Right lobe of liver (tissue), 6 donors: ENCODE data around the gene HIBCH. TPM values are rescaled to one million over a fixed set of nuclear protein-coding genes. Genes with fewer than 3 reads are reported as not detected.

Experiments
- ATAC-seq, 4 donors: fragments of 200-7000 bp; cut with Tn5 transposase; one replicate each; pipeline ENCODE4 v1.9.1; 2020; ENCODE audit warnings: mild to moderate bottlenecking in 4 of 4, moderate library complexity in 4 of 4
- DNase-seq, 3 donors: peaks; one replicate each; pipeline ENCODE4 v3.0.0-alpha.2; 2020
- H3K27ac ChIP-seq, 3 donors: fragments of 200-600 bp; one replicate each; pipeline ENCODE4 v1.8.0; 2022
- H3K27me3 ChIP-seq, 2 donors: fragments of 200-600 bp; one replicate each; pipeline ENCODE4 v1.8.0; 2022
- H3K36me3 ChIP-seq, 4 donors: fragments of 200-600 bp; sonication (generic) in 1 of 4; one replicate each; pipeline versions ENCODE4 v1.5.1 to v1.8.0; 2017 to 2022; ENCODE audit warnings: control low read depth in 1 of 4
- H3K4me1 ChIP-seq, 4 donors: fragments of 200-600 bp; sonication (generic) in 1 of 4; one replicate each; pipeline versions ENCODE4 v1.5.1 to v1.8.0; 2017 to 2022; ENCODE audit warnings: control low read depth in 1 of 4
- H3K4me3 ChIP-seq, 3 donors: fragments of 200-600 bp; one replicate each; pipeline ENCODE4 v1.8.0; 2022
- H3K9me3 ChIP-seq, 4 donors: fragments of 200-600 bp; sonication (generic) in 1 of 4; one replicate each; pipeline versions ENCODE4 v1.5.1 to v1.8.0; 2017 to 2022; ENCODE audit warnings: control low read depth in 1 of 4
- POLR2A ChIP-seq: fragments of 450-650 bp; IDR thresholded peaks from one replicate; pipeline ENCODE4 v1.6.1; 2017; ENCODE audit warnings: antibody characterized with exemption, mild to moderate bottlenecking
- WGBS: methylation state at CpG from one replicate; pipeline ENCODE4 v1.1.6; 2018; ENCODE audit warnings: low coverage, low lambda C conversion rate; ENCODE audit not compliant: insufficient coverage; ENCODE audit errors: missing lambda C conversion rate; 5-methylcytosine and 5-hydroxymethylcytosine counted together
- intact Hi-C, 2 donors: fragments of 100-400 bp; cut with DNase I; formaldehyde crosslinking; loops; one replicate each; pipeline versions ENCODE4 v1.11.2 to v1.14.1; 2022
- total RNA-seq, 6 experiments: library from RNA; depleted of rRNA in 2 of 6; stranded (reverse); fragments of >200 nt in 2 of 6; fragmentation: NEBNext Ultra II Directional in 3 of 6; extraction: Animal tissue kit (Norgen Biotek cat#: 25700) in 3 of 6; gene quantifications; one replicate each; pipeline versions ENCODE4 v1.1.0 to v1.2.4, GENCODE V29; 2016 to 2023
- TF ChIP-seq, protein P1 (sequence below), 4 donors: fragments of 200-600 bp in 3 of 4; fragments of 450-650 bp in 1 of 4; IDR thresholded peaks; one replicate each; pipeline versions ENCODE4 v1.5.1 to v1.8.0; 2016 to 2022; ENCODE audit warnings: antibody characterized with exemption in 4 of 4, mild to moderate bottlenecking in 2 of 4
- donor health status: DM: no; HTN: yes; CAD: no.
- donor health status: DM: no; HTN: no; CAD: no.
- donor health status: DM: no; HTN: no; CAD: no.
- donor health status: DM: no; HTN: yes; CAD: no.
- donor health status: DM: no; HTN: yes; CAD: no.

HIBCH gene
- total RNA-seq, 6 experiments from 2014 or later: 20.1 to 93.6 (median 53.6) TPM

- WGBS: 91% methylated on average over 4 of the region's 4 CpGs
- Histone ChIP-seq H3K4me1 (no peaks in the 10 kb centered on the region), H3K27me3 (no peaks in the 10 kb centered on the region), H3K27ac (no peak overlapping the region), H3K4me3 (no peak overlapping the region), H3K9me3 (peaks cover 0 to 4% (median 0%) of the 10 kb centered on the region in 4 donors), H3K36me3 (peaks cover 0 to 2% (median 0%) of the 10 kb centered on the region in 4 donors)
- TF ChIP-seq, protein P1, sequence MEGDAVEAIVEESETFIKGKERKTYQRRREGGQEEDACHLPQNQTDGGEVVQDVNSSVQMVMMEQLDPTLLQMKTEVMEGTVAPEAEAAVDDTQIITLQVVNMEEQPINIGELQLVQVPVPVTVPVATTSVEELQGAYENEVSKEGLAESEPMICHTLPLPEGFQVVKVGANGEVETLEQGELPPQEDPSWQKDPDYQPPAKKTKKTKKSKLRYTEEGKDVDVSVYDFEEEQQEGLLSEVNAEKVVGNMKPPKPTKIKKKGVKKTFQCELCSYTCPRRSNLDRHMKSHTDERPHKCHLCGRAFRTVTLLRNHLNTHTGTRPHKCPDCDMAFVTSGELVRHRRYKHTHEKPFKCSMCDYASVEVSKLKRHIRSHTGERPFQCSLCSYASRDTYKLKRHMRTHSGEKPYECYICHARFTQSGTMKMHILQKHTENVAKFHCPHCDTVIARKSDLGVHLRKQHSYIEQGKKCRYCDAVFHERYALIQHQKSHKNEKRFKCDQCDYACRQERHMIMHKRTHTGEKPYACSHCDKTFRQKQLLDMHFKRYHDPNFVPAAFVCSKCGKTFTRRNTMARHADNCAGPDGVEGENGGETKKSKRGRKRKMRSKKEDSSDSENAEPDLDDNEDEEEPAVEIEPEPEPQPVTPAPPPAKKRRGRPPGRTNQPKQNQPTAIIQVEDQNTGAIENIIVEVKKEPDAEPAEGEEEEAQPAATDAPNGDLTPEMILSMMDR (IDR thresholded peaks at IDR 0.05): no peak
- TF ChIP-seq POLR2A: no peak
- DNase-seq (no peak), ATAC-seq (peak in 1 of 4 donors; percentile 33)
- intact Hi-C loops: no loop called here
Observed at GRCh38 chr2:190267302-190267701, 52.3 kb downstream of the HIBCH start.

GRCh38 chr2:190266314-190266713 lies 53.3 kb downstream of the HIBCH start:
- H3K4me3 ChIP-seq: no peak overlapping the region
- peaks cover 0 to 2% (median 0%) of the 10 kb centered on the region in 4 donors for H3K36me3 ChIP-seq
- H3K27me3 ChIP-seq: no peaks in the 10 kb centered on the region
- DNase-seq (no peak), ATAC-seq (peak in 1 of 4 donors; percentile 18)
- WGBS: 95% methylated on average over 9 of the region's 9 CpGs
- no peak overlapping the region for H3K27ac ChIP-seq
- H3K9me3 ChIP-seq: peaks cover 0 to 4% (median 0%) of the 10 kb centered on the region in 4 donors
- TF ChIP-seq, protein P1 (IDR thresholded peaks at IDR 0.05): no peak
- intact Hi-C loops: no loop called here
- H3K4me1 ChIP-seq: no peaks in the 10 kb centered on the region

DNA sequence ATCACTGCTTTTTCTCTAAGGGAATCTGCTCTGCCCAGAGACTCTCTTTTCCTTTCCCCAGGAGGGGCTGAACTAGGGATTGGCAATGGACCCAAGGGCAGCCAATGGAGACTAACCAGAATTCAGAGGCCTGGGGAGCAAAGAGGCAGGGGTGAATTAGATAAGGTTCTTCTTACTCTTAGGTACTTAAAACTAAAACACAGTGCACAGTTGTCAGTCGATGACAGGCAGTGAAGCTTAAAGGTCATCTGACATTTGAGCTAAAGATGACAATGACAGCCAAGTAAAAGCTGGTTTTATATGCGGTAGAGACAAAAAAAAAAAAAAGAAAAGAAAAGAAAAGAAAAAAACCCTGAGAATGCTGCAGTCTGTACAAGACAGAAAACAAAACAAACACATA lies 57.8 kb downstream of the HIBCH start:
- Histone ChIP-seq H3K27me3 (no peaks in the 10 kb centered on the region), H3K9me3 (peaks cover 0 to 4% (median 0%) of the 10 kb centered on the region in 4 donors), H3K4me1 (no peaks in the 10 kb centered on the region), H3K36me3 (peaks cover 0 to 12% (median 9%) of the 10 kb centered on the region in 4 donors), H3K27ac (no peak overlapping the region), H3K4me3 (no peak overlapping the region)
- 78% methylated on average over 2 of the region's 2 CpGs for WGBS
- intact Hi-C loops: no loop called here
- no peak for TF ChIP-seq POLR2A
- TF ChIP-seq, protein P1 (IDR thresholded peaks at IDR 0.05): no peak
- ATAC-seq (no peak), DNase-seq (no peak)

GRCh38 chr2:190256087-190256486 lies 63.5 kb downstream of the HIBCH start:
- no peak overlapping the region for H3K27ac ChIP-seq
- DNase-seq: no peak
- no peaks in the 10 kb centered on the region for H3K9me3 ChIP-seq
- intact Hi-C loops: no loop called here
- H3K4me3 ChIP-seq: no peak overlapping the region
- peaks cover 0 to 22% (median 10%) of the 10 kb centered on the region in 4 donors for H3K36me3 ChIP-seq
- no peak for TF ChIP-seq POLR2A
- TF ChIP-seq, protein P1 (IDR thresholded peaks at IDR 0.05): no peak
- no CpG with 5 or more reads among the region's 3 CpGs for WGBS
- no peak for ATAC-seq
- H3K4me1 ChIP-seq: no peaks in the 10 kb centered on the region
- no peaks in the 10 kb centered on the region for H3K27me3 ChIP-seq

- no peak overlapping the region for H3K4me3 ChIP-seq
- TF ChIP-seq POLR2A: no peak
- TF ChIP-seq, protein P1 (IDR thresholded peaks at IDR 0.05): no peak
- no peak overlapping the region for H3K27ac ChIP-seq
- H3K27me3 ChIP-seq: no peaks in the 10 kb centered on the region
- intact Hi-C loops: no loop called here
- H3K4me1 ChIP-seq: no peaks in the 10 kb centered on the region
- ATAC-seq: no peak
- 93% methylated on average over 3 of the region's 3 CpGs for WGBS
- DNase-seq: no peak
- H3K36me3 ChIP-seq: peaks cover 0 to 26% (median 9%) of the 10 kb centered on the region in 4 donors
- no peaks in the 10 kb centered on the region for H3K9me3 ChIP-seq
Observed at GRCh38 chr2:190255676-190256075, 64.0 kb downstream of the HIBCH start.
